ENCODE measurements around the gene FAM3B. TPM values are rescaled to one million over a fixed set of nuclear protein-coding genes. Genes with fewer than 3 reads are reported as not detected.

Gene FAM3B
- total and polyA plus RNA-seq, 2 experiments from 2014 or later, result not detected

GRCh38 chr21:41370840-41371684, 54.5 kb downstream of the FAM3B start:
- Histone ChIP-seq H3K4me3 (no peak overlapping the region), H3K9ac (no peak overlapping the region), H3K4me2 (ENCODE audit: unreplicated experiment) (no peak overlapping the region), H3F3A (ENCODE audit: insufficient read depth) (no peaks in the 10 kb centered on the region), H3K79me2 (ENCODE audit: insufficient read depth) (no peaks in the 10 kb centered on the region), H4K20me1 (ENCODE audit: insufficient read depth) (no peaks in the 10 kb centered on the region), H3K9me2 (ENCODE audit: insufficient read depth) (no peaks in the 10 kb centered on the region), H3K36me3 (ENCODE audit: low read depth) (no peaks in the 10 kb centered on the region), H2AFZ (no peak overlapping the region), H3K9me3 (ENCODE audit: low read depth) (no peaks in the 10 kb centered on the region), H3K27ac (no peak overlapping the region), H3K27me3 (replicated peaks; ENCODE audit: insufficient read depth) (no peaks in the 10 kb centered on the region; the same call in 1 of the 2 replicates), H3K4me1 (ENCODE audit: insufficient read depth) (no peaks in the 10 kb centered on the region)
- TF ChIP-seq EZH2phosphoT487 (IDR thresholded peaks at IDR 0.05; ENCODE audit: insufficient read depth, low read depth) (no peak), EZH2 (IDR thresholded peaks at IDR 0.05; ENCODE audit: insufficient read depth, poor library complexity, severe bottlenecking) (no peak)
- in situ Hi-C loops (cut with MboI), result no loop called here
- peak; percentile 10 for DNase-seq
- 60 to 65% methylated on average over 12 of the region's 12 CpGs for WGBS, 2 experiments (ENCODE audit: low coverage in 1 of 2, low lambda C conversion rate in 2 of 2, missing lambda C conversion rate in 2 of 2)

- H3K27me3 ChIP-seq (replicated peaks; ENCODE audit: insufficient read depth), result no peaks in the 10 kb centered on the region; the same call in 1 of the 2 replicates
- no peaks in the 10 kb centered on the region for H3K9me3 ChIP-seq (ENCODE audit: low read depth)
- TF ChIP-seq EZH2 (IDR thresholded peaks at IDR 0.05; ENCODE audit: insufficient read depth, poor library complexity, severe bottlenecking) (no peak), EZH2phosphoT487 (IDR thresholded peaks at IDR 0.05; ENCODE audit: insufficient read depth, low read depth) (no peak)
- H2AFZ ChIP-seq, result no peak overlapping the region
- no peaks in the 10 kb centered on the region for H4K20me1 ChIP-seq (ENCODE audit: insufficient read depth)
- H3K4me2 ChIP-seq (ENCODE audit: unreplicated experiment), result no peak overlapping the region
- H3F3A ChIP-seq (ENCODE audit: insufficient read depth), result no peaks in the 10 kb centered on the region
- in situ Hi-C loops (cut with MboI), result no loop called here
- H3K9ac ChIP-seq, result no peak overlapping the region
- H3K36me3 ChIP-seq (ENCODE audit: low read depth), result no peaks in the 10 kb centered on the region
- H3K27ac ChIP-seq, result no peak overlapping the region
- H3K9me2 ChIP-seq (ENCODE audit: insufficient read depth), result no peaks in the 10 kb centered on the region
- H3K4me1 ChIP-seq (ENCODE audit: insufficient read depth), result no peaks in the 10 kb centered on the region
- no peak for DNase-seq
- WGBS, 2 experiments (ENCODE audit: low coverage in 1 of 2, low lambda C conversion rate in 2 of 2, missing lambda C conversion rate in 2 of 2), result 50 to 51% methylated on average over 7 of the region's 7 CpGs
- H3K4me3 ChIP-seq, result no peak overlapping the region
- no peaks in the 10 kb centered on the region for H3K79me2 ChIP-seq (ENCODE audit: insufficient read depth)
These were observed 55.1 kb downstream of the FAM3B start for GRCh38 chr21:41371685-41372030.

DNA sequence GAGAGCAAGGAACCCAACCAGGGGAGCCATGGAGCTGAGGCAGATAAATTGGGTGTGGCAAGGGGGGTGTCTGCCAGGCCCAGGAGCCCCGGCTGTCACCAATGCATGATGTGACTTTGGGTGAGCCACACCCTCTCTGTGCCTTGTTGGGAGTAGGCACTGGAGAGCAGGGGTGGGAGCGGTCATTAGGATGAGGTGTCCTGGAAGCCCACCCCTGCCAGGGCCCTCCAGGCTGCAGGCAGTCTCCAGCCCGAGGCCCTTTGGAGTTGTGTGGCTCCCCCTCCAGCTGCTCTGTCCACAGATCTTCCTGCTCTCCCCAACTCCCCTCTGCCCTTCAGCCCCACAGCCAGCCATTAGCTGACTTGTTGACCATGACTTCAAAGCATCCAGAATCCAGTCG, 56.7 kb downstream of the FAM3B start:
- no peaks in the 10 kb centered on the region for H3K79me2 ChIP-seq (ENCODE audit: insufficient read depth)
- no peak overlapping the region for H3K27ac ChIP-seq
- H3K9me2 ChIP-seq (ENCODE audit: insufficient read depth), result no peaks in the 10 kb centered on the region
- no peaks in the 10 kb centered on the region for H3K9me3 ChIP-seq (ENCODE audit: low read depth)
- no peaks in the 10 kb centered on the region; the same call in 1 of the 2 replicates for H3K27me3 ChIP-seq (replicated peaks; ENCODE audit: insufficient read depth)
- H3K4me2 ChIP-seq (ENCODE audit: unreplicated experiment), result no peak overlapping the region
- H3K9ac ChIP-seq, result no peak overlapping the region
- H3K36me3 ChIP-seq (ENCODE audit: low read depth), result no peaks in the 10 kb centered on the region
- DNase-seq, result no peak
- no peak overlapping the region for H3K4me3 ChIP-seq
- H4K20me1 ChIP-seq (ENCODE audit: insufficient read depth), result no peaks in the 10 kb centered on the region
- 54% methylated on average over 4 of the region's 4 CpGs for WGBS, 2 experiments (ENCODE audit: low coverage in 1 of 2, low lambda C conversion rate in 2 of 2, missing lambda C conversion rate in 2 of 2)
- H3K4me1 ChIP-seq (ENCODE audit: insufficient read depth), result no peaks in the 10 kb centered on the region
- no peak overlapping the region for H2AFZ ChIP-seq
- no peaks in the 10 kb centered on the region for H3F3A ChIP-seq (ENCODE audit: insufficient read depth)
- TF ChIP-seq EZH2 (IDR thresholded peaks at IDR 0.05; ENCODE audit: insufficient read depth, poor library complexity, severe bottlenecking), result no peak
- TF ChIP-seq EZH2phosphoT487 (IDR thresholded peaks at IDR 0.05; ENCODE audit: insufficient read depth, low read depth), result no peak
- in situ Hi-C loops (cut with MboI), result no loop called here

- DNase-seq, result no peak
- Histone ChIP-seq H3K9ac (no peak overlapping the region), H3K27me3 (replicated peaks; ENCODE audit: insufficient read depth) (no peaks in the 10 kb centered on the region; the same call in 1 of the 2 replicates), H3K27ac (no peak overlapping the region), H2AFZ (no peak overlapping the region), H3K4me2 (ENCODE audit: unreplicated experiment) (no peak overlapping the region), H3K9me3 (ENCODE audit: low read depth) (no peaks in the 10 kb centered on the region), H3K79me2 (ENCODE audit: insufficient read depth) (no peaks in the 10 kb centered on the region), H3K9me2 (ENCODE audit: insufficient read depth) (no peaks in the 10 kb centered on the region), H4K20me1 (ENCODE audit: insufficient read depth) (no peaks in the 10 kb centered on the region), H3K36me3 (ENCODE audit: low read depth) (no peaks in the 10 kb centered on the region), H3K4me3 (no peak overlapping the region), H3K4me1 (ENCODE audit: insufficient read depth) (no peaks in the 10 kb centered on the region), H3F3A (ENCODE audit: insufficient read depth) (no peaks in the 10 kb centered on the region)
- 67 to 81% methylated on average over 8 of the region's 8 CpGs for WGBS, 2 experiments (ENCODE audit: low coverage in 1 of 2, low lambda C conversion rate in 2 of 2, missing lambda C conversion rate in 2 of 2)
- in situ Hi-C loops (cut with MboI), result no loop called here
- TF ChIP-seq EZH2 (IDR thresholded peaks at IDR 0.05; ENCODE audit: insufficient read depth, poor library complexity, severe bottlenecking) (no peak), EZH2phosphoT487 (IDR thresholded peaks at IDR 0.05; ENCODE audit: insufficient read depth, low read depth) (no peak)
These were observed 57.2 kb downstream of the FAM3B start for GRCh38 chr21:41373763-41374162.

All from GM23248 (cell line).